G401 (cell line): Measurements from ENCODE around the gene ZDBF2. TPM values are rescaled to one million over a fixed set of nuclear protein-coding genes. Genes with fewer than 3 reads are reported as not detected.
"Not testable (repeated sequence)": the region's sequence is repeated elsewhere in the genome, so short reads cannot be mapped to it uniquely, and the experiment has no call there.

ENCODE experiments used
- DNase-seq: peaks from one replicate; pipeline ENCODE4 v3.0.0-alpha.2; 2015; ENCODE audit warnings: low spot score
- in situ Hi-C: cut with HindIII; loops from 2 replicates; pipeline ENCODE4 v1.10.0; 2016; ENCODE audit warnings: low sequenced_read_pairs, mixed read lengths
- total RNA-seq: library from RNA; depleted of rRNA; stranded (reverse); fragments of >200 nt; shearing (Covaris generic); gene quantifications from 2 replicates; pipeline ENCODE4 v1.2.3, GENCODE V29; 2014; rRNA removed

The ZDBF2 gene
- total RNA-seq, result 4.9 and 6.9 TPM in 2 replicates

DNA sequence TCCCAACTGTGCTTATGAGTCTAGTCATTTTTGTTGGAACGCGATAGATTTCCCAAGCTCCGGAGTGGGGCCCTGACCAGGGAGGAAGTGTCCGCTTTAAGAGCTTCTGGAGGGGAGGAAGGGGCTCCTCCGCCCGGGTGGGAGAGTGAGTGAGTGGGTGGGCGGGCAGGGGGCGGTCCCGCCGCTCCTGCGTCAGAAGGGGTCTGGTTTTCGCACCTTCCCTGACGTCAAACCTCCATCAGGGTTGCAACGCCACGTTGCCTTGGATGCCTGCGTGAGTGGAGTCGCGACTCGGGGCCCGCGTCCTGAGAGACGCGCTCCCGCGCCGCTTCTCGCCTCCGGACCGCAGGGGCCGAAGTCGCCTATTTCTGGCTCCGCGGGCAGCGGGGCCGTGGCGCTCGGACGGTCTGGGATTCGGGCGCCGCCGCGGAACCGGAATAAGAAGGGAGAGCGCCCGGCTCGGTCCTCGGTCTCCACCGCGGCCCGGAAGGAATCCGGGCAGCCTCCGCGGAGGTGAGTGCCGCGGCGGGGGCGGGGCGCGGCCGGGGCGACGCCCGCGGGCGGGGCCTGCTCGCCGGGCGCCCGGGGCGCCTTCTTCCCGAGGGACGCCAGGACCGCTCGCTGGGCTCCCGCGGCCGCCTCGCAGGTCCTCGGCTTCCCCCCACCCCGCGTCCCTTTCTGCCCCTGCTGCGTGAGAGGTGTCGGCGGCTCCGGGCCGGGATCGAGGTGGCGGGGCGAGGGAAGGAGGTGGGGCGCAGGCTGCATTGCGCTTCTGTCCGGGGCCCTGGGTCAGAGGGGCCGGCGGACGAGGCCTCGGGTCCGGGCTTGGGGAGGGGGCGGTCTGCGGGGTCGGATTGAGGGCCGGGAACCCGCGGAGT, at the start of gene ZDBF2:
TSS of gene ZDBF2 (plus strand) at position 230 of the 878 bp plus-strand sequence. CDS start 7,187 bp downstream, outside the sequence.
- peak; percentile 64 for DNase-seq
- in situ Hi-C loops, result no loop called here

DNA sequence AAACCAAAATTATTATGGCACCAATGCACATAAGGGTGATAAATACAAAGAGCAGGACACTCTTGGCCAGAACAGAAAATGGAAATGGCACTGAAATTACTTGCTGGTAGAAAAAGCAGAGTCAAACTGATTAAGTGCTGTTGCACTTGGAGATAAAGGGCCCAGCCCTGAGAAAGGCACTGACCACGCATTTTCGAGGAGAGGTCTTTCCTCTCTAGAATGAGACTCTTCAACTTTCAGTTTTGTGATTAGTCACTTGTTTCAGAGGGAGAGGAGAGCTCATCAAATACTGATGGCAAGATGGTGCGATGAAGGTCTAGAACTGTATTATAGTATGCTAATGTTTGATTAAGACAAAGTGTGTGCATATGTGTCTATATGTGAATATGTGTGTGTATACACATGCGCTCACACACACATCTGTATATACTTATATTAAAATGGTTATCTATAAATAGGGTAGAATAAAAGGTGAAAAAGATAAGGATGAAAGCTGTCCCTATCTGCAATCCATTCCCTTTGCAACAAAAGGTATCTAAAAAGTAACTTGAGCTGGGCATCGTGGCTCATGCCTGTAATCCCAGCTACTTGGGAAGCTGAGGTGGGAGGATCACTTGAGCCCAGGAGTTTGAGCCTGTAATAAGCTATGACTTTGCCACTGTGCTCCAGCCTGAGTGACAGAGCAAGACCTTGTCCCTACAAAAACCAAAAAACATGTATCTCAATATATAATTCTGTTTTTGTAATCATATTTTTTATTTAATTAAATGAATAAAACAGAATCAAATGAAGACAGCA, 48.8 kb upstream of the ZDBF2 start:
- no peak for DNase-seq
- in situ Hi-C loops, result no loop called here

DNA sequence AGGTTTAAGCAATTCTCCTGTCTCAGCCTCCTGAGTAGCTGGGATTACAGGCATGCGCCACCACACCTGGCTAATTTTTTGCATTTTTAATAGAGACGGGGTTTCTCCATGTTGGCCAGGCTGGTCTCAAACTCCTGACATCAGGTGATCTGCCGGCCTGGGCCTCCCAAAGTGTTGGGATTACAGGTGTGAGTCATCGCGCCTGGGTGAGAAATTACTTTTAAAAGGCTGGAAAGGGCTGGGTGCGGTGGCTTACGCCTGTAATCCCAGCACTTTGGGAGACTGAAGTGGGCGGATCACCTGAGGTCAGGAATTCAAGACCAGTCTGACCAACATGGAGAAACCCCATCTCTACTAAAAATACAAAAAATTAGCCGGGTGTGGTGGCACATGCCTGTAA, 45.8 kb upstream of the ZDBF2 start:
- DNase-seq, in situ Hi-C loops: not testable (repeated sequence)

DNA sequence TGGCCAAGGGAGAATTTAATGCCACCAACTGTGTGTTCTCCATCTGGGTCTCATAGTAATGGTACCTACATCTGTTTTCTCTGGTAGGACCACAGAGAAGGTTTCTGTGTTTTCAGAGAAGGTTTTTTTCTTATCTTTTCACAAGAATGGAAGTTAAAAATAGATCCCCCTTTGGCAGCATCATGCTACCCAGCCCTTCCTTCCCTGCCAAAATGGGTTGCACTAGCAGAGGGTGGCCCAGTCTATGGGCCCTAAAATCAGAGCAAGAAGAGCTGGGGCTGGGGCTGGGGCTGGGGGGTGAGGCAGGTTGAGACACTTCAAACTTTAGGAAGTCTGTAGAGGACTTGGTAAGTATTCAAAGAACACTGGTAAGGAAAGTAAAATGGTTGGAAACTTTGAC, 44.8 kb upstream of the ZDBF2 start:
- in situ Hi-C loops, result no loop called here
- DNase-seq, result no peak

DNA sequence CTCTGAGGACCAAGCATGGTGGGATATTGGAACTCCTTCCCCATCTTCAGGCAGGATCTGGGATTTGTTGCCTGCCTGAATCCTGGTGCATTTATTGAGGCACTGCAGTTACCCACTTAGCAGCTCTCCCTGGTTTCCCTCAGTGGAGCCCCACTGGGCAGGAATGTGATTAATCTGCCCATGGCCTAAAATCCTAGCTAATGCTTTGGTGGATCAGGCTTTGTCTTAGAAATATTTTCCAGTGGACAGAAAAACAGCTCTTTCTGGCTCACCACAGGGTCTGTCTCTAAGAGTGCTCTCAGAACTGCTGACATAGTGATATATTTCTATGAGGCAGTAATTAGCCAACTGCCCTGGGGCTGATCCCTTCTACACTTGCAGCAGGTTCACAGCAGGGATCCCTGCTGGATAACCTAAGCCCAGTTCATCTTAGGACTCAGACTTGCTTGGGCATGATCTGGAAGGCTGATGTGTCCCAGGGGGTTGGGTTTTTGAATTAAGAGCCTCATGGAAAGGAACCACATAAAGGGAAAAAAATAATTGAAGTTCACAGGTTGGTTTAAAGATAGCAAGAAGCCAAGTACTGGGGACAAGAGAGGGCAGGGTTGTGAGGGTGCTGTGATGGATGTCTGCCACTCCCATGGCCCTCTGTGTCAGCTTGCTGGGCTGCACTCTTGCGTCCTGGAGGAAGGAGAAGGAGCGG, 44.3 kb upstream of the ZDBF2 start:
- in situ Hi-C loops, result no loop called here
- no peak for DNase-seq

DNA sequence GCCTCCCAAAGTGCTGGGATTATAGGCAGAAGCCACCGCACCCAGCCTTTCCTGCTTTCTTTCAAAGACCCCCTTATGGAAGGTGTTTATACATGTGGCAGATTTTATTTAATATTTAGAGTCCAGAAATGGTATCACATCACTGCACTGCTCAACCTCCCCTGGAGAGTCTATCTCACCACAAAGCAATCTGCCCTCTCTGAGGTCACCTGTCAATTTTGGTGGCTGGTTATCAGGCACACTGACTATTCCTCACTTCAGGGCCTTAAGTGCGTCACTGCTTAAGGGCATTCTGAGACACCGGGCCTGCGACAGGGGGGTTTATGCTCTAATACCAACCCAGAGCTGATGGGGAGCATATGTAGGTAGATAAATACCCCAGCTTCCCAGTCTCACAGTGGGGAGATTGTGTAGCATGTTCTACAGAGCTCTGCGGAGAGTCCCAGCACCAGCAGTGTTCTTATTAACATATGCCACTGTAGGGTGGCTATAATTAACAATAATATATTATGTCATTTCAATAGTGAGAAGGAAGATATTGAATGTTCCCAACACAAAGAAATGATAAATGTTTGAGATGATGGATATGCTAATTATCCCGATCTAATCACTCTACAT, 42.7 kb upstream of the ZDBF2 start:
- in situ Hi-C loops, result no loop called here
- no peak for DNase-seq

DNA sequence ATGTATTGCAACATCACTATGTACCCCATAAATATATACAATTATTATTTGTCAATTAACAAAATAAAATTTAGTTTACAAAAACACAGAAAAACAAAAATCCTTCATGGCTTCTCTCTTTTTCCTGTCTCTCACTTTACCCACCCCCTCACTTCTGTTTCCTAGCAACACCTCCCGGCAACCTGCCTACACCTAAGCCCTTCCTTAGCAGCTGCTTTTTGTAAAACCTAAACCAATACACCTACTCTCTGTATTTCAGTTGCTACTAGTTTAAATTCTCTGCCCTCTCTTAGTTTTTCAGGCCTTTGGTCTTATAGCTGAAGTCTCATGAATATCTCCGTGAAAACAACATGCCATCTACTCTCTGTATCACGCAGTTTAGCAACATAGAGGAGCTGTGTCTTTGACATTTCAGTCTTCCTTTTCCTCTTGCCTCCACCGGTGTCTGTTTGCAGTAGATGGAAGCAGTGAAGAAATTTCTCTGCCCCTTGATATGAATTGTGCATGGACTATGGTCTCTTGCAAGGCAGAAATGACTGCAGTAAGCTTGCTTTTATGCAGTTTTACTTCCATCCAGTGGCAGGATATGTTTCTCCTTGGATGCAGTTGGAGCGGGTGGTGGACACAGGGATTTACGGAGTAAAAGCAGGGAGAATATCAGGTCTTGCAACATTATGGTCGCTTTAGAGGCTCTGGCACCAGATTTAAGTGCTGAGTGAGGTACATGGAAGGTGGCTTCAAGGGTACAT, 42.0 kb upstream of the ZDBF2 start:
- DNase-seq, result no peak
- in situ Hi-C loops, result no loop called here

DNA sequence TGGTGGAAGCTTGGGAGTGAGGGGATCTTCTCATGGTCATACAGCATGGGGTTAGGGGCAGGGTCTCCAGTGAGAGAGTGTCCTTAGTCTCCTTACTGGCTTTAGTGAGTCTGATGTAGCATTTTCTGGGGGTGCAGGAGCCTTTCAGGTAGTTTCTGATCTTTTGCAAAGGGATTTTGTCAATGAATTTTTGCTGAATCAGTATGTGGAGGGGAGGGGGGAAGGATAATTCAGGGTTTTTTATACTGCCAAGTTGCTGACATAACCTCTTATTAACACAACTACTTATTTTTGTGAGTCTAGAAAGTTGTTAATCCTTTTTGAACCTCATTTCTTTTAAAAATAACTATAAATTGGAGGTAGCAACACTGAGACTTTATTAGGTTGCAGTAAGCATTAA, 35.3 kb upstream of the ZDBF2 start:
- in situ Hi-C loops, result no loop called here
- no peak for DNase-seq

DNA sequence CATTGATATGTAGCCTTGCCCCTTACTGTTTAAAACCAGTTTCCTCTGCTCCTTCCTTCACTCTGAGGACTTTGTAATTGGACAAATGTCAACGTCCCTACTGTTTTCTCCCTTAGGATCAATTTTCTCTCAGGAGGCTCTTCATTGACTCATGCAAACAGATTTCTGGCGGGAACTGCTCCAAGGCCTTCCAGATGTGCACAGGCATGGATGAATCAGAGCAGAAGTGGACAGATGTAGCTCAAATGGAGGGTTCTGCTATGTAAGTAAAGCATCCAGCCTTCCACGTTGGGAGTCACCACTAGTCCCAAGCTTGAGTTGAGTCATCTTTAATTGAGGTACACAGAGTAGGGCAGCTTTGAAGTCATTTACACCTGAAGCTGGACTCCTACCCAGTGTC, 34.1 kb upstream of the ZDBF2 start:
- in situ Hi-C loops, result no loop called here
- DNase-seq, result no peak

DNA sequence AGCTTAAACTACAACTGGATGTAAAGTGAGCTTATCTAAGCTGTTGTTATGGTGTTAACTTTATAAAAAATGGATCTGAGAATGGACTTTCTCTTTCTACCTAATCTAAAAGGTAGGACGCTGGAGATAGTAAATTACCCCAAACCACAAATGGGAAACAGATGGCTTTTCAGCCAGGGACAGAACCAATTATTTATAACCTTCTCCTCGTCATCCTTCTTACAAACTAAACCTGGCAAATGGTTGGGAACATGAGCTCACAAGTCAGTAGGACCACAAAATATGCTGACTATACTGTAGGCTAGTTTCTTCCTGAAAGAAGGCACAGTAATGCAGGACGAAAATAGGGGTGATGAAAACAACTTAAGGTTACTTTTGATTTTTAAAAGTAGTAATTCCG, 32.7 kb upstream of the ZDBF2 start:
- in situ Hi-C loops, result no loop called here
- no peak for DNase-seq

DNA sequence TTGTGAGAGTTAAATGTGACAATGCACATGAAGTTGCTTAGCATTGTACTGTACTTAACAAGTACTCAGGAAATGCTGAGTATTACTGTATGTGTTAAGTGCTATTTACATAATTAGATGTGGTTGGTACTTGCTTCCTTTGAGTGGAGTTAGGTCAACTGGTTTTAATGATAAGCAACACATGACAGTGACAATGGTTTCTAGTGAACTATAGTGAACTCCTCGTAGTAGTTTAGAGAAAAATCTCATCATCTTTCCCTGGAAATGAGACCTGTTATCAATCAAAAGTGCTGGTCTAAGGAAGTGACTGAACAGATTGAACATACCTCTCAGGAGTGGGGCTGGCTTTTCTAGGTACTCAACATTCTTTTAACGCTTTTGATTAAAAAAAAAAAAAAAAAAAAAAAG, 29.2 kb upstream of the ZDBF2 start:
- no peak for DNase-seq
- in situ Hi-C loops, result no loop called here

DNA sequence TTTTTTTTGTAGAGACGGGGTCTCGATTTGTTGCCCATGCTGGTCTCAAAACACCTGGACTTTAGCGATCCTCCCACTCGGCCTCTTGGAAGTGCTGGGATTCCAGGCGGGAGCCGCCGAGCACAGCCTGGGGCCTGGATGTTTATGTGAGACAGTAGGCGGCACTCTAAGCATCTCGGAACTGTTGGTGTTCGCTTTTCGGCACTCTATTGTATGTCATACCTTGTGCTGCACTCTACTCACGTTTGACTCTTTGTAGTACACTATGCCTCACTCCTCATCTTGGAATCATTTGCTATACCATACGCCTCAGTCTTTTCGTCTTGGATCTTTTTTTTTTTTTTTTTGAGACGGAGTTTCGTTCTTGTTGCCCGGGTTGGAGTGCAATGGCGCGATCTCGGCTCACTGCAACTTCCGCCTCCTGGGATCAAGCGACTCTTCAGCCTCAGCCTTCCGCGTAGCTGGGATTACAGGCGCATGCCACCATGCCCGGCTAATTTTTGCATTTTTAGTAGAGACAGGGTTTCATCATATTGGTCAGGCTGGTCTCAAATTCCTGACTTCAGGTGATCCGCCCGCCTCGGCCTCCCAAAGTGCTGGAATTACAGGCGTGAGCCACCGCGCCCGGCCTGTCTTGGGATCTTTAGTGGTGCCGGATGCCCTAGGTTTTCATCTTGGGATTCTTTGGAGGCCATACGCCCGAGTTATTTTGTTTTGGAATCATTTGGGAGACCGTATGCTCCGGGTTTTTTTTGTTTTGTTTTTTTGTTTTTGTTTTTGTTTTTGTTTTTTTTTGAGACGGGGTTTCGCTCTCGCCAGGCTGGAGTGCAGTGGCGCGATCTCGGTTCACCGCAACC, 24.2 kb upstream of the ZDBF2 start:
- no peak for DNase-seq
- in situ Hi-C loops, result no loop called here

DNA sequence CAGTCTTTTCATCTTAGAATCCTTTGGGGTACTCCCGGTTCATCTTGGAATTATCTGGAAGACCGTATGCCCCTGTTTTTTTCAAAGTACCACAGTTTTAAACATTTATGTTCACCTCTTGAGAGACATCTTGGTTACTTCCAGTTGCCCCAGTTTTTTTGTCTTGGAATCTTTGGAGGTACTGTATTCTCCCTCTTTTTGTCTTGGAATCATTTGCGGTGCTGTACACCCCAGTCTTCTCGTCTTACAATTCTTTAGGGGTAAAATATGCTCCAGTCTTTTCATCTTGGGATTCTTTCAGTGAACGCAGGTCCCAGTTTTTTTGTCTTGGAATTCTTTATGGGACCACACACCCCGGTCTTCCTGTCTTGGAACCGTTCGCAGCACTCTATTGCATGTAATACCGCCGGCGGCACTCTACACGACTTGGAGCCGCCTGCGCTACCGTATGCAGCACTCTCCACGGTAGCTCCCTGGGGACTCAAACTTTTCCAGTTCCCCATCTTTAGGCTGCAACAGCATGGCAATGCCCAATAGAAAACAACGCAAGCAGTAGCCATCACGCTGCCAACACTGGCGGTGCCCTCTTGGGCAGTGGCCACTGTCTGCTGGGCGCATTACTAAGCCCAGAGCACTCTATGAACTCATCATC, 21.2 kb upstream of the ZDBF2 start:
- in situ Hi-C loops, result no loop called here
- no peak for DNase-seq

DNA sequence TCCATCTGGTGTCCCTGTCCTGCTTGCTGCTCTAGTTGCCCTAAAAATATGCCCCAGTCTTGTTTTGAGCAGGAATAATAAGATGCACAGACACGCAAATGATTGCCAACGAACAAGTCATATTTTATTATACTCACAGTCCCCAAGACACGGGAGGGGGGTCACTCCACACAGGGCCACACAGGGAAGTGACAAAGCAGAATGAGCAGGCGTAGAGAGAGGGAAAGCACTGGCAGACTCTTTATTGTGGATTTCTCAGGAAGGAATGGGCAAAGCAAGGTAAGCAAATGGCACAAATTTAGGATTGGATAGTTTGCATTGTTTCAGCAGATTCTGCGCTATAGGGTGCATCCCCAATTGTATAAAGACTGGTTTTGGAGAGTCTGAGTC, 20.7 kb upstream of the ZDBF2 start:
- in situ Hi-C loops, result no loop called here
- no peak for DNase-seq

DNA sequence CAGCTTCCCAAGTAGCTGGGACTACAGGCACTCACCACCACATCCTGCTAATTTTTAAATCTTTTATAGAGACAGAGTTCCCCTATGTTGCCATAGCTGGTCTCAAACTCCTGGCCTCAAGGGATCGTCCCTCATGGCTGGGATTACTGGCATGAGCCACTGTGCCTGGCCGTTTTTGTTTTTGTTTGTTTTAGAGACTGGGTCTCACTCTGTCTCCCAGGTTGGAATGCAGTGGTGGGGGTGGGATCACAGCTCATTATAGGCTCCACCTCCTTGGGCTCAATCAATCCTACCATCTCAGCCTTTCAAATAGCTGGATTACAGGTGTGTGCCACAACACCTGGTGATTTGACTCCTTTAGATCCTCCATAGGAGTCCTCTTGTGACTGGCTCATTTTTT, 19.5 kb upstream of the ZDBF2 start:
- no peak for DNase-seq
- in situ Hi-C loops, result no loop called here

DNA sequence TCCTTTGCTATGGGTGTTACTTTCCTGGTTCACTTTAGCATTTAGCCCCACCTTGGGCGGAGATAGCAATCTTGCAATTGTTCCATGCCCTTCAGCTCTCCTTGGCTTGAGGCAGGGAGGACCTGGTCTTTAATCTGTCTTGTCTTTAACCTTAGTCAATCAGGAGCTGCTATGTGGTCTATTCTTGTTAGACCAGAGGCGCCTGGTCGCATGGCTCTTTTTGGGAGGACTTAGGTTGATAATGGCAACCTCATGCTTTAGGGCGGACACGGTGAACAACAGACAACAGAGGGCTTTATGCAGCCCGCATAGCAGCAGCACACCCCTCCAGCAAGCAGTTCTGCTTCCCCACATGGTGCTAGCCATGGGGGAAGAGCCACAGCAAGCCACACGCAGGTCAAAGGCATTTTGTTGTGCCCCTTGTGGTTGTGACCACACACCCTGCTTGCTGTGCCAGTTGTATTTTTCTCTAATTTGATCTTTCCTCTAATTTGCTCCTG, 17.7 kb upstream of the ZDBF2 start:
- no peak for DNase-seq
- in situ Hi-C loops, result no loop called here

DNA sequence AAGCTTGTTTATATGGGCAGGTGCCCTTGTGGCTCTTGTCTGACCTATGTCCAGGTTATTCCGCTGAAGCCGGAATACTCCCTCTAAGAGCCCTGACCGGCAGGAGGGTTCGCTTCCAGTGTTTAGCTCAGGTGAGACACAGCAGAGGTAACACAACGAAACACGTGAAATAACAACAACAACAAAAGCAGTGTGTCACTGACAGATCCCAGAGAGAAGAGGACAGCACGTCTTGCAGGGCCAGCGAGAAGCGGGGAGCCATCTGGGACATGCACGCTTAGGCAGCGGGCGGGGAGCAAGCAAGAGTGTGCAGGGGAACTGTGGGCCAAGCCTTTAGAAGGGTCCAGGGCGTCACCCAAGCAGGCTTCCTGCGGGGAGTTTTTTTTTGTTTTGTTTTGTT, 17.1 kb upstream of the ZDBF2 start:
- no peak for DNase-seq
- in situ Hi-C loops, result no loop called here
